WTC11 (cell line): ENCODE results near the gene ZNF485. TPM values are rescaled to one million over a fixed set of nuclear protein-coding genes. Genes with fewer than 3 reads are reported as not detected.

ENCODE experiments used
- ATAC-seq: fragments of 200-7000 bp; cut with Tn5 transposase; 2 replicates; pipeline ENCODE4 v1.10.0; 2021; ENCODE audit warnings: mild to moderate bottlenecking, moderate library complexity
- CTCF ChIA-PET: fragments of 300-600 bp; sonication (Branson Sonifier 250); formaldehyde crosslinking; loops from one replicate; lab custom pipeline; 2021; ENCODE audit warnings: antibody characterized with exemption; lab: Charles Lee
- POLR2A ChIA-PET: fragments of 350-600 bp; sonication (Branson Sonifier 250); formaldehyde crosslinking; loops from one replicate; lab custom pipeline; 2021; ENCODE audit warnings: antibody characterized with exemption; lab: Charles Lee
- DNase-seq: peaks from one replicate; pipeline ENCODE4 v3.0.0; 2021; ENCODE audit warnings: low spot score
- H3K27ac Mint-ChIP-seq: 2 replicates; pipeline ENCODE4 v1.8.0; 2021; ENCODE audit warnings: mixed read lengths
- H3K27me3 Mint-ChIP-seq: 2 replicates; pipeline ENCODE4 v1.8.0; 2021; ENCODE audit warnings: low read depth, mild to moderate bottlenecking, moderate library complexity, mixed read lengths
- H3K36me3 Mint-ChIP-seq: 2 replicates; pipeline ENCODE4 v1.8.0; 2021; ENCODE audit warnings: mixed read lengths
- H3K4me1 Mint-ChIP-seq: 2 replicates; pipeline ENCODE4 v1.8.0; 2022; ENCODE audit warnings: mixed read lengths
- H3K4me3 Mint-ChIP-seq: 2 replicates; pipeline ENCODE4 v1.8.0; 2021; ENCODE audit warnings: mild to moderate bottlenecking, moderate library complexity, mixed read lengths
- H3K9me3 Mint-ChIP-seq: 2 replicates; pipeline ENCODE4 v1.8.0; 2021; ENCODE audit warnings: mixed read lengths
- CREM ChIP-seq: sonication (generic); formaldehyde crosslinking; IDR thresholded peaks from 2 replicates; pipeline ENCODE4 v1.8.1; 2022; ENCODE audit warnings: mild to moderate bottlenecking, missing genetic modification reagents, moderate library complexity
- ETV6 ChIP-seq: sonication (generic); formaldehyde crosslinking; IDR thresholded peaks from 2 replicates; pipeline ENCODE4 v1.8.1; 2022; ENCODE audit warnings: mild to moderate bottlenecking, missing genetic modification reagents
- FOXP1 ChIP-seq: sonication (generic); formaldehyde crosslinking; IDR thresholded peaks from 2 replicates; pipeline ENCODE4 v1.8.0; 2022; ENCODE audit warnings: missing genetic modification reagents, mild to moderate bottlenecking, moderate library complexity, borderline replicate concordance
- HMGA2 ChIP-seq: fragments of 250-450 bp; sonication (Bioruptor Pico); IDR thresholded peaks from 2 replicates; pipeline ENCODE4 v1.4.0; 2021; ENCODE audit warnings: mild to moderate bottlenecking, moderate library complexity
- JAZF1 ChIP-seq: fragments of 250-450 bp; sonication (Bioruptor Pico); IDR thresholded peaks from 2 replicates; pipeline ENCODE4 v1.9.0; 2021; ENCODE audit warnings: moderate library complexity, mild to moderate bottlenecking, inconsistent platforms
- JUN ChIP-seq: sonication (generic); formaldehyde crosslinking; IDR thresholded peaks from 2 replicates; pipeline ENCODE4 v1.8.0; 2023; ENCODE audit warnings: mild to moderate bottlenecking, missing genetic modification reagents
- KAT7 ChIP-seq: sonication (generic); formaldehyde crosslinking; IDR thresholded peaks from 2 replicates; pipeline ENCODE4 v1.8.1; 2023; ENCODE audit warnings: missing genetic modification reagents, mild to moderate bottlenecking, borderline replicate concordance
- NFE2L1 ChIP-seq: sonication (generic); formaldehyde crosslinking; IDR thresholded peaks from 2 replicates; pipeline ENCODE4 v1.8.1; 2023; ENCODE audit warnings: missing genetic modification reagents
- RELA ChIP-seq: sonication (generic); formaldehyde crosslinking; IDR thresholded peaks from 2 replicates; pipeline ENCODE4 v1.8.1; 2022; ENCODE audit warnings: missing genetic modification reagents, mild to moderate bottlenecking, borderline replicate concordance
- SMAD4 ChIP-seq: sonication (generic); formaldehyde crosslinking; IDR thresholded peaks from 2 replicates; pipeline ENCODE4 v1.8.0; 2022; ENCODE audit warnings: mild to moderate bottlenecking, missing genetic modification reagents
- SP1 ChIP-seq: sonication (generic); formaldehyde crosslinking; conservative IDR thresholded peaks from 2 replicates; pipeline ENCODE4 v1.8.1; 2022; ENCODE audit warnings: missing genetic modification reagents
- ZBTB21 ChIP-seq: sonication (generic); formaldehyde crosslinking; IDR thresholded peaks from 2 replicates; pipeline ENCODE4 v1.8.1; 2023; ENCODE audit warnings: mild to moderate bottlenecking, missing genetic modification reagents, borderline replicate concordance
- ZNF423 ChIP-seq: fragments of 250-450 bp; sonication (Bioruptor Pico); IDR thresholded peaks from 2 replicates; pipeline ENCODE4 v2.1.2; 2022; ENCODE audit warnings: mild to moderate bottlenecking, moderate library complexity
- total RNA-seq: library from RNA; stranded (reverse); gene quantifications from 3 replicates; pipeline ENCODE4 v1.2.3, GENCODE V29; 2021
- TF ChIP-seq, protein P1 (sequence below): sonication (generic); formaldehyde crosslinking; IDR thresholded peaks from 2 replicates; pipeline ENCODE4 v1.8.1; 2022; ENCODE audit warnings: missing genetic modification reagents, borderline replicate concordance
- TF ChIP-seq, protein P2 (sequence below): sonication (generic); formaldehyde crosslinking; IDR thresholded peaks from 2 replicates; pipeline ENCODE4 v1.8.1; 2022; ENCODE audit warnings: low read depth, mild to moderate bottlenecking, moderate library complexity, missing genetic modification reagents, borderline replicate concordance
- TF ChIP-seq, protein P3 (sequence below): fragments of 250-450 bp; sonication (Bioruptor Pico); IDR thresholded peaks from 2 replicates; pipeline ENCODE4 v1.9.0; 2021; ENCODE audit warnings: mild to moderate bottlenecking, borderline replicate concordance
- TF ChIP-seq, protein P4 (sequence below): sonication (generic); formaldehyde crosslinking; IDR thresholded peaks from 2 replicates; pipeline ENCODE4 v1.8.1; 2023; ENCODE audit warnings: mild to moderate bottlenecking, missing genetic modification reagents
- TF ChIP-seq, protein P5 (sequence below): sonication (generic); formaldehyde crosslinking; IDR thresholded peaks from 2 replicates; pipeline ENCODE4 v1.8.0; 2022; ENCODE audit warnings: mild to moderate bottlenecking, missing genetic modification reagents
- TF ChIP-seq, protein P6 (sequence below): sonication (generic); formaldehyde crosslinking; IDR thresholded peaks from 2 replicates; pipeline ENCODE4 v1.8.0; 2022; ENCODE audit warnings: mild to moderate bottlenecking, missing genetic modification reagents

Gene ZNF485
- total RNA-seq, 1 experiment from 2014 or later, result 9.6 TPM

DNA sequence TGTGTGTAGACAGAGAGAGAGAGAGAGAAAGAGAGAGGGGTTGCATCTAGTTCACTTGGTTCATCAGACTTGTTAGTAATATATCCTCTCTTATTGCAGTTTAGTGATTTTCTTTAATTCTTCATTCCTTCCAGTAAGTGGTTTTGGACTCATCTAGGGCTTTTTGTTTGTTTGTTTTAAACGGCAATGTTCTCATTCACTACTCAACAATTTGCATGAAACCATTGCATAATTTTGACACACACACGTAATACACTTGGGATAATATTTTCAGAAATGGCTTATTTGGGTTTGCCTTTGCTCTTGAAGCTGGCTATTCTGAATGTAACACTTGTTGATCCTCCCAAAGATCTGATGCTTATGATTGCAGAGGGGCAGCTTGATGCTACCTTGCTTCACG, 58.8 kb downstream of the ZNF485 start:
- TF ChIP-seq RELA (CRISPR knock-in tag), result no peak
- TF ChIP-seq, protein P1, sequence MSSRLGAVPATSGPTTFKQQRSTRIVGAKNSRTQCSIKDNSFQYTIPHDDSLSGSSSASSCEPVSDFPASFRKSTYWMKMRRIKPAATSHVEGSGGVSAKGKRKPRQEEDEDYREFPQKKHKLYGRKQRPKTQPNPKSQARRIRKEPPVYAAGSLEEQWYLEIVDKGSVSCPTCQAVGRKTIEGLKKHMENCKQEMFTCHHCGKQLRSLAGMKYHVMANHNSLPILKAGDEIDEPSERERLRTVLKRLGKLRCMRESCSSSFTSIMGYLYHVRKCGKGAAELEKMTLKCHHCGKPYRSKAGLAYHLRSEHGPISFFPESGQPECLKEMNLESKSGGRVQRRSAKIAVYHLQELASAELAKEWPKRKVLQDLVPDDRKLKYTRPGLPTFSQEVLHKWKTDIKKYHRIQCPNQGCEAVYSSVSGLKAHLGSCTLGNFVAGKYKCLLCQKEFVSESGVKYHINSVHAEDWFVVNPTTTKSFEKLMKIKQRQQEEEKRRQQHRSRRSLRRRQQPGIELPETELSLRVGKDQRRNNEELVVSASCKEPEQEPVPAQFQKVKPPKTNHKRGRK (CRISPR knock-in tag), result no peak
- no peak for TF ChIP-seq ZBTB21
- TF ChIP-seq NFE2L1 (CRISPR knock-in tag), result no peak
- Mint-ChIP-seq H3K27me3 (peaks cover 15% of the 10 kb centered on the region), H3K27ac (no peak overlapping the region), H3K4me1 (peaks cover 14% of the 10 kb centered on the region), H3K9me3 (peaks cover 9% of the 10 kb centered on the region), H3K36me3 (no peaks in the 10 kb centered on the region), H3K4me3 (no peak overlapping the region)
- ATAC-seq (no peak), DNase-seq (no peak)
- ChIA-PET POLR2A (no interaction called here), CTCF (interaction anchor here (1.0 kb wide), 1 partner anchor 18 kb away, joined by 3 read pairs; no protein-coding TSS in a partner anchor)

DNA sequence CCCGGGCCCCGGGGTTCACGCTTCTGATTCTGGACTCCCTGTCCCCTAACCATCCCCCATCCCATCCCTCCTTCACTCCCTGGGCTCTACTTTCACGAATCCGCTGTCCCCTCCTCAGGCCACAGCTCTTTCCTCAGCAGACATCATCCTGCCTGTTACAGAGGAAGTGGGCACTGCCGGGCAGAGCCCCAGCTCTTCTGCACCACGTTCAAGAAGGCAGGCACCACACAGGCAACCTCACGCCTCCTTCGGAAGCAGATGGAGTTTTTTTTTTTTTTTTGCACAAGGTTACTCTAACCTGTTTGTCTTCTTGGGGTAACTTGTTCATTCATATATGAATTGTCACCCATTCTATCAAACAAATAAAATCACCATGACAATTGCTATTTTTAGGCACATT, 60.3 kb downstream of the ZNF485 start:
- POLR2A ChIA-PET, result no interaction called here
- Mint-ChIP-seq H3K4me1 (peaks cover 15% of the 10 kb centered on the region), H3K36me3 (no peaks in the 10 kb centered on the region), H3K4me3 (no peak overlapping the region), H3K27ac (no peak overlapping the region), H3K27me3 (peaks cover 23% of the 10 kb centered on the region), H3K9me3 (peaks cover 9% of the 10 kb centered on the region)
- no peak for TF ChIP-seq CREM
- TF ChIP-seq, protein P1 (CRISPR knock-in tag), result no peak
- TF ChIP-seq, protein P2, sequence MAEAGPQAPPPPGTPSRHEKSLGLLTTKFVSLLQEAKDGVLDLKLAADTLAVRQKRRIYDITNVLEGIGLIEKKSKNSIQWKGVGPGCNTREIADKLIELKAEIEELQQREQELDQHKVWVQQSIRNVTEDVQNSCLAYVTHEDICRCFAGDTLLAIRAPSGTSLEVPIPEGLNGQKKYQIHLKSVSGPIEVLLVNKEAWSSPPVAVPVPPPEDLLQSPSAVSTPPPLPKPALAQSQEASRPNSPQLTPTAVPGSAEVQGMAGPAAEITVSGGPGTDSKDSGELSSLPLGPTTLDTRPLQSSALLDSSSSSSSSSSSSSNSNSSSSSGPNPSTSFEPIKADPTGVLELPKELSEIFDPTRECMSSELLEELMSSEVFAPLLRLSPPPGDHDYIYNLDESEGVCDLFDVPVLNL, result no peak
- TF ChIP-seq JUN (CRISPR knock-in tag), result no peak
- TF ChIP-seq KAT7 (CRISPR knock-in tag), result no peak
- no peak for TF ChIP-seq JAZF1 (CRISPR knock-in tag)
- TF ChIP-seq, protein P3, sequence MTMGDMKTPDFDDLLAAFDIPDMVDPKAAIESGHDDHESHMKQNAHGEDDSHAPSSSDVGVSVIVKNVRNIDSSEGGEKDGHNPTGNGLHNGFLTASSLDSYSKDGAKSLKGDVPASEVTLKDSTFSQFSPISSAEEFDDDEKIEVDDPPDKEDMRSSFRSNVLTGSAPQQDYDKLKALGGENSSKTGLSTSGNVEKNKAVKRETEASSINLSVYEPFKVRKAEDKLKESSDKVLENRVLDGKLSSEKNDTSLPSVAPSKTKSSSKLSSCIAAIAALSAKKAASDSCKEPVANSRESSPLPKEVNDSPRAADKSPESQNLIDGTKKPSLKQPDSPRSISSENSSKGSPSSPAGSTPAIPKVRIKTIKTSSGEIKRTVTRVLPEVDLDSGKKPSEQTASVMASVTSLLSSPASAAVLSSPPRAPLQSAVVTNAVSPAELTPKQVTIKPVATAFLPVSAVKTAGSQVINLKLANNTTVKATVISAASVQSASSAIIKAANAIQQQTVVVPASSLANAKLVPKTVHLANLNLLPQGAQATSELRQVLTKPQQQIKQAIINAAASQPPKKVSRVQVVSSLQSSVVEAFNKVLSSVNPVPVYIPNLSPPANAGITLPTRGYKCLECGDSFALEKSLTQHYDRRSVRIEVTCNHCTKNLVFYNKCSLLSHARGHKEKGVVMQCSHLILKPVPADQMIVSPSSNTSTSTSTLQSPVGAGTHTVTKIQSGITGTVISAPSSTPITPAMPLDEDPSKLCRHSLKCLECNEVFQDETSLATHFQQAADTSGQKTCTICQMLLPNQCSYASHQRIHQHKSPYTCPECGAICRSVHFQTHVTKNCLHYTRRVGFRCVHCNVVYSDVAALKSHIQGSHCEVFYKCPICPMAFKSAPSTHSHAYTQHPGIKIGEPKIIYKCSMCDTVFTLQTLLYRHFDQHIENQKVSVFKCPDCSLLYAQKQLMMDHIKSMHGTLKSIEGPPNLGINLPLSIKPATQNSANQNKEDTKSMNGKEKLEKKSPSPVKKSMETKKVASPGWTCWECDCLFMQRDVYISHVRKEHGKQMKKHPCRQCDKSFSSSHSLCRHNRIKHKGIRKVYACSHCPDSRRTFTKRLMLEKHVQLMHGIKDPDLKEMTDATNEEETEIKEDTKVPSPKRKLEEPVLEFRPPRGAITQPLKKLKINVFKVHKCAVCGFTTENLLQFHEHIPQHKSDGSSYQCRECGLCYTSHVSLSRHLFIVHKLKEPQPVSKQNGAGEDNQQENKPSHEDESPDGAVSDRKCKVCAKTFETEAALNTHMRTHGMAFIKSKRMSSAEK (CRISPR knock-in tag), result no peak
- no peak for ATAC-seq
- CTCF ChIA-PET, result interaction anchor here (1.0 kb wide), 1 partner anchor 16 kb away, joined by 4 read pairs; no protein-coding TSS in a partner anchor
- DNase-seq, result no peak

DNA sequence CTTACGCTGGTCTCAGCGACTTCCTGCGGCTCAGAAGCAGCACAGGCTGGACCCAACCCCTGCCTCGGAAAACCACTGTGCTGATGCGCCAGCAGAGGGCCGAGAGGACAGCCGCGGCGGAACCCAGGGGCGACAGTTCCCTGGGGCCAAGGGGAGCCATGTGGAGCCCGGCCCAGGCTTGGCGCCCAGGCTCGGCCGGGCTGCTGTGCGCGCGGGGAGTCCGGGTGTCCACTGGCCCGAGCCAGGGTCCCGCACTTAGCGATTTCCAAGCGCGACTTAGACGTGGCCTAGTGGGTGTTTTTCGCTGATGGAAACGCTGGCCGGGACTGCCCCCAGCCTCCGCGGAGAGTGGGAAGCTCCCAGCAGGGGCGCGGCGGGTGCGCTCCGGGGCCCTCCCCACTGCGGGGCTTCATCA, 61.1 kb downstream of the ZNF485 start:
- Mint-ChIP-seq H3K36me3 (no peaks in the 10 kb centered on the region), H3K9me3 (peaks cover 9% of the 10 kb centered on the region), H3K4me3 (peak overlapping the region; percentile 50), H3K4me1 (peaks cover 18% of the 10 kb centered on the region), H3K27ac (no peak overlapping the region), H3K27me3 (peaks cover 24% of the 10 kb centered on the region)
- DNase-seq (peak; percentile 57), ATAC-seq (peak; percentile 83)
- CTCF ChIA-PET, result interaction anchor here (0.5 kb wide), 1 partner anchor 21 kb away, joined by 3 read pairs; no protein-coding TSS in a partner anchor
- POLR2A ChIA-PET, result no interaction called here
- TF ChIP-seq FOXP1 (CRISPR knock-in tag), result 0 out of 2 replicates have a peak, but pooled peaks have one; percentile 21
- TF ChIP-seq ZNF423 (CRISPR knock-in tag), result peak; percentile 74
- TF ChIP-seq, protein P4, sequence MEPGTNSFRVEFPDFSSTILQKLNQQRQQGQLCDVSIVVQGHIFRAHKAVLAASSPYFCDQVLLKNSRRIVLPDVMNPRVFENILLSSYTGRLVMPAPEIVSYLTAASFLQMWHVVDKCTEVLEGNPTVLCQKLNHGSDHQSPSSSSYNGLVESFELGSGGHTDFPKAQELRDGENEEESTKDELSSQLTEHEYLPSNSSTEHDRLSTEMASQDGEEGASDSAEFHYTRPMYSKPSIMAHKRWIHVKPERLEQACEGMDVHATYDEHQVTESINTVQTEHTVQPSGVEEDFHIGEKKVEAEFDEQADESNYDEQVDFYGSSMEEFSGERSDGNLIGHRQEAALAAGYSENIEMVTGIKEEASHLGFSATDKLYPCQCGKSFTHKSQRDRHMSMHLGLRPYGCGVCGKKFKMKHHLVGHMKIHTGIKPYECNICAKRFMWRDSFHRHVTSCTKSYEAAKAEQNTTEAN, result peak; percentile 43; the same call in 1 of the 2 replicates
- TF ChIP-seq HMGA2 (CRISPR knock-in tag), result no peak
- TF ChIP-seq, protein P5, sequence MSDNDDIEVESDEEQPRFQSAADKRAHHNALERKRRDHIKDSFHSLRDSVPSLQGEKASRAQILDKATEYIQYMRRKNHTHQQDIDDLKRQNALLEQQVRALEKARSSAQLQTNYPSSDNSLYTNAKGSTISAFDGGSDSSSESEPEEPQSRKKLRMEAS (CRISPR knock-in tag), result peak; percentile 27; the same call in 1 of the 2 replicates
- TF ChIP-seq SMAD4 (CRISPR knock-in tag), result no peak
- TF ChIP-seq, protein P6, sequence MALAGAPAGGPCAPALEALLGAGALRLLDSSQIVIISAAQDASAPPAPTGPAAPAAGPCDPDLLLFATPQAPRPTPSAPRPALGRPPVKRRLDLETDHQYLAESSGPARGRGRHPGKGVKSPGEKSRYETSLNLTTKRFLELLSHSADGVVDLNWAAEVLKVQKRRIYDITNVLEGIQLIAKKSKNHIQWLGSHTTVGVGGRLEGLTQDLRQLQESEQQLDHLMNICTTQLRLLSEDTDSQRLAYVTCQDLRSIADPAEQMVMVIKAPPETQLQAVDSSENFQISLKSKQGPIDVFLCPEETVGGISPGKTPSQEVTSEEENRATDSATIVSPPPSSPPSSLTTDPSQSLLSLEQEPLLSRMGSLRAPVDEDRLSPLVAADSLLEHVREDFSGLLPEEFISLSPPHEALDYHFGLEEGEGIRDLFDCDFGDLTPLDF (CRISPR knock-in tag), result no peak
- no peak for TF ChIP-seq ETV6 (CRISPR knock-in tag)
- 0 out of 2 replicates have a peak, but pooled peaks have one; percentile 21 for TF ChIP-seq SP1 (CRISPR knock-in tag)
